KMS-11 (cell line): ENCODE results near the gene SHB.

Experiments
- H2AFZ ChIP-seq: fragments of 200-600 bp; sonication (generic); 2 replicates; pipeline ENCODE4 v1.6.1; 2016; ENCODE audit warnings: antibody characterized with exemption, mixed run types, low read depth
- H3K27ac ChIP-seq: fragments of 200-600 bp; sonication (generic); 2 replicates; pipeline ENCODE4 v1.6.1; 2016; ENCODE audit warnings: mild to moderate bottlenecking, mixed run types
- H3K27me3 ChIP-seq: fragments of 200-600 bp; sonication (generic); 2 replicates; pipeline ENCODE4 v1.6.1; 2017; ENCODE audit warnings: mild to moderate bottlenecking, low read depth, mixed run types, moderate library complexity; ENCODE audit not compliant: insufficient read depth
- H3K36me3 ChIP-seq: fragments of 200-600 bp; sonication (generic); 2 replicates; pipeline ENCODE4 v1.6.1; 2017; ENCODE audit warnings: mild to moderate bottlenecking, mixed run types; ENCODE audit not compliant: insufficient read depth
- H3K4me1 ChIP-seq: fragments of 200-600 bp; sonication (generic); 2 replicates; pipeline ENCODE4 v1.6.1; 2016; ENCODE audit warnings: mild to moderate bottlenecking, low read depth, mixed run types; ENCODE audit not compliant: poor library complexity, severe bottlenecking
- H3K4me2 ChIP-seq: fragments of 200-600 bp; sonication (generic); 2 replicates; pipeline ENCODE4 v1.7.0; 2016; ENCODE audit warnings: mild to moderate bottlenecking, mixed run types
- H3K4me3 ChIP-seq: fragments of 200-600 bp; sonication (generic); IDR thresholded peaks from 2 replicates; pipeline ENCODE4 v1.6.1; 2017; ENCODE audit warnings: low read depth, low read length, mixed read lengths; ENCODE audit not compliant: insufficient read depth
- H3K79me2 ChIP-seq: fragments of 200-600 bp; sonication (generic); 2 replicates; pipeline ENCODE4 v1.6.1; 2016; ENCODE audit warnings: low read depth, mixed run types; ENCODE audit not compliant: insufficient read depth
- H3K9ac ChIP-seq: fragments of 200-600 bp; sonication (generic); 2 replicates; pipeline ENCODE4 v1.6.1; 2016; ENCODE audit warnings: mild to moderate bottlenecking, mixed run types
- H4K20me1 ChIP-seq: fragments of 200-600 bp; sonication (generic); 2 replicates; pipeline ENCODE4 v1.6.1; 2016; ENCODE audit warnings: mild to moderate bottlenecking, mixed run types; ENCODE audit not compliant: insufficient read depth
- CTCF ChIP-seq: fragments of 200-600 bp; sonication (generic); conservative IDR thresholded peaks from 2 replicates; pipeline ENCODE4 v1.6.1; 2017; ENCODE audit warnings: low read depth, mild to moderate bottlenecking, antibody characterized with exemption, low read length, moderate library complexity, mixed read lengths

Gene SHB

GRCh38 chr9:37976714-37977477 is 92.1 kb downstream of the SHB start:
- H3K79me2 ChIP-seq, result no peaks in the 10 kb centered on the region
- no peak for TF ChIP-seq CTCF
- H3K27ac ChIP-seq, result no peak overlapping the region
- H3K36me3 ChIP-seq, result no peaks in the 10 kb centered on the region
- no peak overlapping the region for H3K9ac ChIP-seq
- H3K4me3 ChIP-seq, result no peak overlapping the region
- H3K4me1 ChIP-seq, result no peaks in the 10 kb centered on the region
- H3K4me2 ChIP-seq, result no peak overlapping the region
- no peaks in the 10 kb centered on the region for H3K27me3 ChIP-seq
- no peaks in the 10 kb centered on the region for H4K20me1 ChIP-seq
- H2AFZ ChIP-seq, result no peak overlapping the region

GRCh38 chr9:37975639-37976038 is 93.4 kb downstream of the SHB start:
- TF ChIP-seq CTCF, result no peak
- H3K9ac ChIP-seq, result no peak overlapping the region

GRCh38 chr9:37974506-37975173 is 94.4 kb downstream of the SHB start:
- no peak overlapping the region for H2AFZ ChIP-seq
- no peaks in the 10 kb centered on the region for H3K36me3 ChIP-seq
- H3K4me3 ChIP-seq, result no peak overlapping the region
- H3K4me2 ChIP-seq, result no peak overlapping the region
- no peak for TF ChIP-seq CTCF
- no peak overlapping the region for H3K9ac ChIP-seq
- no peaks in the 10 kb centered on the region for H3K27me3 ChIP-seq
- no peaks in the 10 kb centered on the region for H3K4me1 ChIP-seq
- no peaks in the 10 kb centered on the region for H4K20me1 ChIP-seq
- H3K27ac ChIP-seq, result no peak overlapping the region
- H3K79me2 ChIP-seq, result no peaks in the 10 kb centered on the region

More at GRCh38 chr9:37975639-37976038, 93.4 kb downstream of the SHB start:
- Histone ChIP-seq H3K36me3 (no peaks in the 10 kb centered on the region), H4K20me1 (no peaks in the 10 kb centered on the region), H3K4me2 (no peak overlapping the region), H3K27ac (no peak overlapping the region), H3K27me3 (no peaks in the 10 kb centered on the region), H3K79me2 (no peaks in the 10 kb centered on the region), H2AFZ (no peak overlapping the region), H3K4me1 (no peaks in the 10 kb centered on the region), H3K4me3 (no peak overlapping the region)

GRCh38 chr9:37972351-37972848 is 96.6 kb downstream of the SHB start:
- Histone ChIP-seq H3K27me3 (no peaks in the 10 kb centered on the region), H4K20me1 (no peaks in the 10 kb centered on the region), H3K79me2 (no peaks in the 10 kb centered on the region), H2AFZ (no peak overlapping the region), H3K4me3 (no peak overlapping the region), H3K9ac (no peak overlapping the region), H3K36me3 (no peaks in the 10 kb centered on the region), H3K27ac (no peak overlapping the region), H3K4me1 (no peaks in the 10 kb centered on the region), H3K4me2 (no peak overlapping the region)
- TF ChIP-seq CTCF, result no peak
